Stimulated activated naive CD8-positive, alpha-beta T cell treated with anti-CD3 and anti-CD28 coated beads, Interleukin-15, Interleukin-2, amounts not matched to agents 100 U/mL and 50 U/mL, for 24 hours (primary cell): ENCODE results near the gene KMT2D.

Source experiments
- ATAC-seq: fragments of 150-1000 bp; cut with Tn5 transposase; one replicate; pipeline ENCODE4 v1.10.0; 2021
- DNase-seq: peaks from one replicate; pipeline ENCODE4 v3.0.0; 2021

Gene KMT2D, protein sequence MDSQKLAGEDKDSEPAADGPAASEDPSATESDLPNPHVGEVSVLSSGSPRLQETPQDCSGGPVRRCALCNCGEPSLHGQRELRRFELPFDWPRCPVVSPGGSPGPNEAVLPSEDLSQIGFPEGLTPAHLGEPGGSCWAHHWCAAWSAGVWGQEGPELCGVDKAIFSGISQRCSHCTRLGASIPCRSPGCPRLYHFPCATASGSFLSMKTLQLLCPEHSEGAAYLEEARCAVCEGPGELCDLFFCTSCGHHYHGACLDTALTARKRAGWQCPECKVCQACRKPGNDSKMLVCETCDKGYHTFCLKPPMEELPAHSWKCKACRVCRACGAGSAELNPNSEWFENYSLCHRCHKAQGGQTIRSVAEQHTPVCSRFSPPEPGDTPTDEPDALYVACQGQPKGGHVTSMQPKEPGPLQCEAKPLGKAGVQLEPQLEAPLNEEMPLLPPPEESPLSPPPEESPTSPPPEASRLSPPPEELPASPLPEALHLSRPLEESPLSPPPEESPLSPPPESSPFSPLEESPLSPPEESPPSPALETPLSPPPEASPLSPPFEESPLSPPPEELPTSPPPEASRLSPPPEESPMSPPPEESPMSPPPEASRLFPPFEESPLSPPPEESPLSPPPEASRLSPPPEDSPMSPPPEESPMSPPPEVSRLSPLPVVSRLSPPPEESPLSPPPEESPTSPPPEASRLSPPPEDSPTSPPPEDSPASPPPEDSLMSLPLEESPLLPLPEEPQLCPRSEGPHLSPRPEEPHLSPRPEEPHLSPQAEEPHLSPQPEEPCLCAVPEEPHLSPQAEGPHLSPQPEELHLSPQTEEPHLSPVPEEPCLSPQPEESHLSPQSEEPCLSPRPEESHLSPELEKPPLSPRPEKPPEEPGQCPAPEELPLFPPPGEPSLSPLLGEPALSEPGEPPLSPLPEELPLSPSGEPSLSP (N-terminal part only)

DNA sequence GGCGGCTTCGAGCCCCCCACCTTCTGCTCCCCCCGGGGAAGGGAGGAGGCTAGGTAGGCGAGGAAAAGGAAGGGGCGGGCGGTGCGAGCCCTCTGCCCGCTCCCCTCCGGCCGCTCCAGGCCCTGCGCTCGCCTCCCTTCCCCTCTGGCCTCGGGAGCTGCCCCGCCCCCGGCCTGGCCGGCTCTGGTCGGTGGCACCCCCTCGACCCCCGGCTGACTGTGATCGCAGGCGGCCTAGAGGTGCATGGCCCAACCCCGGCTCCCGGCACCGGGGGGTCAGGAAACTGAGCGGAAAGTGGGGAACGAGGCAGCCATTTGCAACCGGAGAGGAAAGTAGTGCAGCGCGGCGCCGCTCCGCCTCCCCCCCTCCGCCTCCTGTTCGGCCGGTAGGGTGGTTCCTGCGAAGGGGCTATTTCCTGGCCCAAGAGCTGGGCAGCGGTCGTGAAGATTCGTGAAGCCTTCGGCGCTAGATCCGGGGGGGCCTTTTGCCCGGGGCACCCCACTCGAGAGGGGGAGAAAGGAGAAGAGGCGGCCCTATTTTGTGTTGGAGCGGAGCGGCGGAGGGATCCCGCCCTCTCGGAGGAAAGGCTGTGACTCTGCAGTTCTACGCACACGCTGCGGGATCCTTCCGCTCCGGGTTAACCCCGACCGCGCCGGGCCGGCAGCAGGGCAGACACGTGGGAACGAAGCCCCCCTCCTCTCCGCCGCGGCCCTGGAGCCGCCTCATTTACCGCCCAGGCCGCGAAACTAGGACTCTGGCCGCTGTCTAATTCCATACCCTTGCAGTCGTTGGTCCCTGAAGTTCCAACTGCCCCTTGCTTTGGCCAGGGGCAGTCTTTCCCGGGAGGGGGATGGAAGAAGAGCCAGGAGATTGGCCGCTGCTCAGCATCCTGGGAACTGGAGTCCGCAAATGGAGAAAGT is at the start of gene KMT2D:
Gene KMT2D (minus strand): TSS at position 558 of the 920 bp plus-strand sequence. CDS start 5,470 bp downstream, outside the sequence.
- ATAC-seq (peak; percentile 78), DNase-seq (peak; percentile 90)

DNA sequence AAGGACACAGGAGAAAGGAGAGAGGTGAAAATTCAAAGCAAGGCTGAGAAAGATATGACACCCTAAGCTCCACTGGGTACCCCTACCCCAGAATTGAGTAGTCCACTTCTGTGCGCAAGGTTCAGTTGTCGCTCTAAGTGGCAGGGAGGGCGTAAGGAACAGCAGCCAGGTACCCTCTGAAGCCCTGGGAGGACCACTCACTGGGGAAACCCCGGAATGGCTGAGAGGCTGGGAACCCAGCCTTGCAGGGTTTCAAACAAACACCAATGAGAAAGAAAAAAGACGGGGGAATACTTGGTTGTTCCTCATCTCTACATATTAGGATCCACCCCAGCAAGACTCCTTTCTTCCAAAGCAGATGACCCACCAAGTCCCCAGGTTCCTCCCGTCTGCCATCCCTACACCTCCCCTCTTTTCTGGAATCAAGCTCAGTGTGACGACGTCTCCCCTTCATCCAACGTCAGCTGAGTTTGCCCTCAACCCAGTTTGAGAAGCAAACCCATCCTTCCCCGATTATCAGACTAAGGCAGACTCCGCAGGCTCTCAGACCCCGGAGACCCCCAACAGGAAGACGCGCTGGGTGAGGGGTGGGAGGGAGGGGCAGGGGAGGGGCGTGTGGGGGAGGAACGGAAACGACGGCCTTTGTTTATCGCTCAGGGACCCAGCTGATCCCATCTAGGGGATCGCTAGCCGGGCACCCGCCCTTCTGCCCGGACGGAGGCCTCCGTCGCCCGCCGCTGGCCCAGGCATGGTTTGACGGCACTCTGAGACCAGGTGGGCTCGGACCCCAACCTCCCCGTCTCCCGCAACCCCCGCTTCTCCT is 49.3 kb upstream of the KMT2D start:
- ATAC-seq: no peak

DNA sequence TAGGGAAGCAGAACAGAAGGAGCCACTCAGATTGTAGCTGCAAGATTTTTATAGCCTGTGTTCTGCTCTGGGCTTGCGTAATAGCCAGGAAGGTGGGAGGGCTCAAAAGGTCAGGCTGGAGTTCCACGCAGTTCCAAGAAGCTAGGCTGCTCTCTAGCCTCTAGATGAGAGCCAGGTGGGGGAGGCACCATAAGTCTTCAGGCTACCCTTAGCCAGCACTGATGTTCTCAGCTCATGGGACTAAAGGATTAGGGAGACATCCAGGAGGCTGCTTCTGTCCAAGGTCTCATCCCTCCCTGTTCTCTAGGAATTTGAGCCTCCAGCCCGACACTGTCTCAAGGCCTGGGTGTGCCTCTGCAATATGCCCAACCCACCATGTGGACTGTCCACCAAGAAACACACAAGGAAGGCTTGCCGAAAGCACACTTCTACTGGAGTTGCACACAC is 48.4 kb upstream of the KMT2D start:
- ATAC-seq (no peak), DNase-seq (no peak)

More for the DNA sequence above, 49.3 kb upstream of the KMT2D start:
- DNase-seq: peak; percentile 20

DNA sequence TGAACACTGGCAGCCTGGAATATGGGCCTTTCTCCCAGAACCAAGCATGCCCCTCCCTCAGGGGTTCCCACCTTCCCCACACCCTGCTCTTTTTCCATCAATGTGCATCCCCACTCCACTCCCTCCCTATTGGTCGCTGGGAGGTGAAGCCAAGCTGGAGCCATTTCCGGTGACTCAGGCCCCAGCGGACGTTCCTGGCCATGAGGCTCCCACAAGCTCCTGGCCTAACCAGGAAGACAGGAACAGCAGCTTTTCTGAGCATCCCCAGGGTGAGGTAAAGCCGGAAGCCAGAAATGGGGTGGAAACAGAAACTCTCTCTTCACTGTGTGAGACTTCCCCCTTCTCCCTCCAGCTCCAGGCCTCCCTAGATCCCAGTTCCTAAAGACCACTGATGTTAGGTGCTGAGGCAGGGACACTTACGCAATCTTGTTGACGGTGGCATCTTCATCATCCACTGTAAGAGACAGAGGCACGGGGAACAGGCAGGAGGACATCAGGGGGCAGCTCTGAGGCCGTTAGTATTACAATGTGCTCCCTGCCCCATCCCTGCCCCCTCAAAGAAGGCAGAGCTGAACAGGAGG is 45.0 kb upstream of the KMT2D start:
- DNase-seq: no peak
- no peak for ATAC-seq

DNA sequence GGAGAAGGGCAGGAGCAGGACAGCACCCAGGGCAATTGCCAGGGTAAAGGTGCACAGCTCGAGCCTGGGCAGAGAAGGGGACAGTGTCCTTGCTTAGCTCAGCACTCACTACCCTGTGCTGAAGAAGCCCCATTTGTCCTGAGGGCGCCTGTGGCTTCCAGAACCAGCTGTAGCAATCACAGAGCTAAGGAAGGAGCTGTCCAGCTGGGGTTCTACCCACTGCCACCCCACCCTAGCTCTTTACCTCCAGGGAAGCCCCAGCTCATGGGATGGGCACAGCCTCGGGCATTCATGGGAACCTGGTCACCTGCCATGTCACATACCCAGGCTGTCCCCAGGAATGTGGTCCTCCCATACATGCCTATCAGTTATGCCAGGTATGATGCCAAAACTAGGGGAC is 44.2 kb upstream of the KMT2D start:
- no peak for ATAC-seq
- no peak for DNase-seq

DNA sequence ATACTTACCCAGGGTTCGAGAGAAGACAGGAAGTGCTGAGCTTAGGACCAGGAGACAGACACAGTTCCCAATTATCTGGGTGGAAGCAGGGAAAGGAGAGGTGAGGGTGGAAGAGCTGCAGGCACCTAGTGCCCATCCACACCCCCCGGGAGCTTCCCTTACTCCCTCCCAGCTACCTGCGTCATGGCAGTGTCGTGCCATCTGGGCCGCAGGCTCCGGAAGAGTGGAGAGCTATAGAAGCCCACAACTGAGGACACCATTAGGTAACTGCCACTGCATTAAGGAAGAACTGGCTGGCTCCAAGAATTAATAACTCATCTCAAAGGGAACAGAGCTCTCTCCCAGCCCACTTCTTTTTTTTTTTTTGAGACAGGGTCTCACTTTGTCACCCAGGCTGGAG is 39.8 kb upstream of the KMT2D start:
- no peak for ATAC-seq

DNA sequence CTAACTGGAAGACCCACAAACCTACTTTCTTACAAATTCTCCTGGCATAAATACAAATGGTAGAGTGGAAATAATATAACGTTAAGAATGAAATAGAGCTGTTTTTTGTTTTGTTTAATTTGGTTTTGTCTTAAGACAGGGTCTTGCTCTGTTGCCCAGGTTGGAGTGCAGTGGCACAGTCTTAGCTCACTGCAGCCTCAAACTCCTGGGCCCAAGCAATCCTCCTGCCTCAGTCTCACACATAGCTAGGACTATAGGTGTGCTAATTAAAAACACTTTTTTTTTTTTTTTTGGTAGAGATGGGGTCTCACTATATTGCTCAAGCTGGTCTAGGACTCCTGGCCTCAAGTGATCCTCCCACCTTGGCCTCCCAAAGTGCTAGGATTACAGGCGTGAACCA is 38.1 kb upstream of the KMT2D start:
- DNase-seq (no peak), ATAC-seq (no peak)

More for the DNA sequence above, 39.8 kb upstream of the KMT2D start:
- no peak for DNase-seq

DNA sequence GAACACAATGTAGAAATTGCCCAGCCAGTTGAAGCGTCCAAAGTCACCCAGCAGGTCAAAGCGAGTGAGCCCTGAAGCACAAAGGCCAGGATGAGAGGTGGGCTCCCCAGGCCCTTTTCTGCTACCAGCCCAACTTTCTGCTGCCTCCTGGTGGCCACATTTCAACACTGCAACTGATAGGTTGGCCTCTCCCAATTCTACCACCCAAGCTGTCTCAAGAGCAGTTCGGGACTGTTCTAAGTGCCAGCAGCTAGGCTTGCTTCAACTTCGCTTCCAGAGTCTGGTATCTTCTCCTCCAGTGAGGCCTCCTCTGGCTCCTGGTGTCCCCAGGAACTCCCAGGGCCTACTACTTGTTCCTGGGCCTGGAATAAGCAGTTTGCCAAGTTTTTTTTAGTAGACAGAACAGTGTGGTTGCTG is 37.4 kb upstream of the KMT2D start:
- DNase-seq (peak; percentile 72), ATAC-seq (peak; percentile 33)

DNA sequence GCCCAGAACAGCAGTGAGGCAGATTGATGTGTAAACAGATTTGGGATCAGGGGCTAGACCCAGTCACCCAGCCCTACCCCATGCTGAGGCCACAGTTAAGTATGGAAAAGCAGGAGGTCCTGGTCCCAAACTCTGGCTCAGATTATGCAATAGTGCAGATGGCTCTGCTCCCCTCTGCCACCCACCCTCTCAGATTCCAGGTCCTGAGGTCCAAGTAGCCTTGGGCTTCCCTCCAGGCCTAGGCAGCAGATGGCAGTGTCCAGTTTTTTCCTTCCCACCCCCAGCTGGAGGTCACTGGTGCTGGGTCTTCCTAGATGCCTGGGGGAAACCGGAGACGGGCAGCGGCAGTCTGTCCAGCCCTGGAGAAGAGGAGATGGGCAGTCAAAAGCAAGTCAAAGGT is 36.8 kb upstream of the KMT2D start:
- no peak for ATAC-seq
- no peak for DNase-seq

DNA sequence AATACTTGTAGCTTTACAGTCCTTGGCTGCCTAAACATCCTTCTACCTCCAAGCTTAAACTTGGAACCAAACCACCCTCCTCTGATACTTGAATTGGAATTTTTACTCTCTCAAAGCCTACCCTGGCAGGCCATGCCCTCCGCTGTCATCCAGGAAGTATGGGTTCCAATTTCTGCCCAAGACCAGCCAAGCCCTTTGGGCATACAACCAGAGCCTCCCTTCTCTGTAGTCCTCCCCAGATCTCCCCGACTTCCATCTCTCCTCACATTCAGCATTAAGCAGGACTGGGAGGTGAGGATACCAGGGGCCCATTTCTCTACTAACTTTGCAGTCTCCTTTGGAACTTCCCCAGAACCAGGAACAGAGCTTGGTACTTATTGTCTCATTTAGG is 34.4 kb upstream of the KMT2D start:
- no peak for ATAC-seq
- DNase-seq: no peak

DNA sequence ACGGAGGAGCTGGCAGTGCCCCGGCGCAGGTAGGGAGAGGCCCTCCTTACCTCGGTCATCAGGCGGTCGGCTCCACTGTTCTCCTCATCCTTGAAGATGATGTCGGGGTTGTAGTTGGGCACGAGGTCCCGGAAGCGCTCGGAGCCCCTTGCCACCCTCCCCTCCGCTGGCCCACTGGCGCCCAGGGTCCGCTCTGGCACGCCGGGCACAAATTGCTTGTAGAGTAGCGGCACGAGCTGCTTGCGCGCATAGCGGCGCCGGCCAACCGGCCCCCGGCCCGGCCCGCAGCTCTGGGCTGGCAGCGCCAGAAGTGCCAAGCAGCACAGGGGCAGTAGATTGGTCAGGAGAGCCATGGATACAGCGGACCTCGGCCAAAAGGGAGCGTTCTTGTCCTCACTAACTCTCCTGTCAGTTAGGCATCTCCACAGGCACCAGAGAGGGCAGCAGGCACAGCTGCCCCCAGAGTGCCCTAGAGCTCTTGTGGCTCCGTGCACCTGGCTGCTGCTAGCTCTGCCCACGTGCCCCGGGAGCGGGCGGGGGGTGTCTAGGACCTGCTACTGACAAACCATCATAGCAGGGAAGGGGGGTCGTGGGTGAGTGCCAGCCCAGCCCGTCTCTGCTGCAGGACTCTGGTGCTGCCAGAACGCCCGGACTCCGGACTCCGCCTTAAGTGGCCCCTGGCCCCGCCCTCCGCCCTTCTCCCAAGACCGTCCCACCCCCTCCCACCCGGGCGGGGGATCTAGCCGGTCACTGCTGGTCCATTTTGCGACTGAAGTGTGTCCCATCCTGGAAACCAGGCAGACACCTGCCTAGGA is 33.8 kb upstream of the KMT2D start, which contains the start of gene DHH:
Gene DHH (minus strand): TSS at position 642 of the 815 bp plus-strand sequence. CDS start 289 bp downstream, at position 353.
- DNase-seq: peak; percentile 17
- no peak for ATAC-seq

DNA sequence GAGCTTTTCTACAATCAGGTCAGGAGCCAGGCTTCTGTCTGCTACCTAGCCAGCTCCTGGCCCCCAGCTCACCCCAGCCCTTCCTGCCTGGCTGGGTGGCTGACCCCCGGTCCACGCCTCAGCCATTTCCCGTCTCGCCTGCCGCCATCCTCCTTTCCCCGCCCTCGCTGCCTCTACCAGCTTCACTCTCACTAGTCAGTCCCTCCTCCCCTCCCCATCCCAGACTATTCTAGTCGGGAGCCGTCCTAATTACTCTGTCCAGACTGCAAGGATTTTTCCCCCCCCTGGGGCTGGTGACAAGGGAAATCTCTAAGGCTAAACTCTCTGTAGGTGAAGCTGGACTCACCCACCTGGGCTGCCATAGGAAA is 33.2 kb upstream of the KMT2D start:
- DNase-seq (no peak), ATAC-seq (no peak)

DNA sequence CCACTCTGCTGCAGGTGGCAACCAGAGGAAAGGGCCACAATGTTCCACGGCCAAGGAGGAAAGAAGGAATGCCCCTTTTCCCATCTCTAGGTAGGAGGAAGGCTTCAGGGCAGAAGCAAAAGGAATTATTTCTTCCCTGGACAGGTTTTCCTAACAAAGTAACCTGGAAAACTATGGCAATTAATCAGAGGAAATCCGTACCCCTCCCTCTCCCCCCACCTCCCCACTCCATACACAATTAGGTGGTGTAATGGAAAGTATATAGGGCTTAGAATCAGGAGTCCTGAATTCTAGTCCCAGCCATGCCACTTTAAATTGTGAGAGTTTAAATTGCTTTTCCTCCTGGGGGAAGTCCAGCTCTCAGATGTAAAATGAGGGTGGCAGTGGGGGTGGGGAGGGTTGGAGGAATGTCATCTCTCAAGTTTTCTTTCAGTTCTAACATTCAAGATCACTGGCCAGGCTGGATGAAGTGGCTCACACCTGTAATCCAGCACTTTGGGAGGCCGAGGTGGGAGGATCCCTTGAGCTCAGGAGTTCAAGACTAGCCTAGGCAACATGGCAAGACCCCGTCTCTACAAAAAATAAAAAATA is 32.3 kb upstream of the KMT2D start:
- no peak for ATAC-seq
- DNase-seq: no peak

DNA sequence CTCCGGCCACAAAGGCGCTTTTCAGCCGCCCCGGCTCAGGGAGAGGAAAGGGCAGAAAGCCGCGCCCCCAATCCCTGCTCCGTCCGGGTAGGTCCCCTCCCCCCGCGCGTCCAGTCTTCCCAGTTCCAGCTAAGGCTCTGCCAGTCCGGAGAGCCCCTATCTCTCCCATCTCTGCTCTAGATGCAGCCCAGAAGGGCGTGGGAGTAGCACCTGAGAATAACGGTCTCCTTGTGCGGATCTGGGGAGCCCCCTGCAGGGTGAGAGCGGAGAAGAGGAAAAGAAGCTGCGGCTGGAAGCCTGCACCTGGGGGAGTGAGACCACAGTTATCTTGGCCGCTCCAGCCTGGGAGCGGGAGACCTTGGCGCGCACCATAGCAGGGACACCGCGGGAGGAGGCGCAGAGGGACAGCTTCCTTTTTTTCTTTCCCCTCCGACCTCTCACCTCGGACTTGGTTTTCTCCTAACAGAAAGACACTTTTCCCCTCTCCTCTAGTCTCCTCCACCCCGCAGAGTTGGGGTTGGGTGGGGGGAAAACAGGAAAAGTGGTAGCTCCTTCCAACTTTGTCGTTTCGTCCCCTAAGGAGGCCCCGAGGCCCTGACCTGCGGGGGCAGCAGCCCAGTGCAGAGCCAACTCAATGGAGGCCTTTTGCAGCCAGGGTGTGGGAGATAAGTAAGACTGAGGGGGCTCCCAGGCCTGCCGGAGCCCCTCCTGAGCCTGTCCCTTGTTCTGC is 31.7 kb upstream of the KMT2D start:
- ATAC-seq (no peak), DNase-seq (peak; percentile 75)

DNA sequence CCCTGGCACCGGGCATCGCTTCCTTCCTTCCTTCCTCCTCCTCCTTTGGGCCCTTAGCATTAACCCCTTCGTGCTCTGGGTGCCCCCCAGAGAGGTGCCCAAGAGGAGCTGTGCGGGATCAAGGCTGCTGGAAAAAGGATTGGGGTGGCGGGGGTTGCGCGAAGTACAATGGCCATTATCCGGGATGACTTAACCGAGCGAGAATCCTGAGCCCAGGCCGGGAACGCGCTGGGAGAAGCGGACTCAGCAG is 31.2 kb upstream of the KMT2D start:
- DNase-seq: no peak

DNA sequence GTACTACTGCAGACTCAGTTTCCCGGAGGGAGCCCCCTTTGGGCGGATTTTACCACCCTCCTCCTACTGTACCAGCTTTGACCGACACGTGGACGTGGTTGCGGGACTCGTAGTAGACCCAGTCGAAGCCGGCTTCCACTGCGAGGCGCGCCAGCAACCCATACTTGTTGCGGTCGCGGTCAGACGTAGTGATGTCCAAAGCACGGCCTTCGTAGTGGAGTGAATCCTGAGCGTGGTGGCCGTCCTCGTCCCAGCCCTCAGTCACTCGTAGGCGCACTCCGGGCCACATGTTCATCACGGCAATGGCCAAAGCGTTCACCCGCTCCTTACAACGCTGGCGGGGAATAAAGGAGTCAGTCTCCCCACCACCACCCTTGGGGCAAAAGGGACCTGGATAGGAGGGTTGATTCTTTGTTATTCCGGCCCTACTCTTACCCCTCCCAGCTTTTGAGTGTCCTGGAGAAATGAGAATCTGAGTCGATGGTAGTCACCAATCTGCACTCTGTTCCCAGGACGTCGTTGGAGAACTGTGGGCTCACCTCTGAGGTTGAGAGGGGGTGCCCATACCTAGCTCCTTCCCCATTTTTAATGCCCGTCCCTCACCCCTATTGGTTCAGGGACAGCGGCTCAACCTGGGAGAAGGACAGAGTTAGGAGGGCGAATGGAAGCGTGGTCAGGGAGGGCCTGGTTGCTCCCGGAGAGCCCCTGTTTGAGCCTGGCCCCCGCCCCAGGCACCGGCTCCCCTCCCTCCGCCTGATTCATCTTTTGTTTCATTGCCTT is 30.7 kb upstream of the KMT2D start:
- ATAC-seq: no peak
- no peak for DNase-seq

More for the DNA sequence above, 31.2 kb upstream of the KMT2D start:
- no peak for ATAC-seq

DNA sequence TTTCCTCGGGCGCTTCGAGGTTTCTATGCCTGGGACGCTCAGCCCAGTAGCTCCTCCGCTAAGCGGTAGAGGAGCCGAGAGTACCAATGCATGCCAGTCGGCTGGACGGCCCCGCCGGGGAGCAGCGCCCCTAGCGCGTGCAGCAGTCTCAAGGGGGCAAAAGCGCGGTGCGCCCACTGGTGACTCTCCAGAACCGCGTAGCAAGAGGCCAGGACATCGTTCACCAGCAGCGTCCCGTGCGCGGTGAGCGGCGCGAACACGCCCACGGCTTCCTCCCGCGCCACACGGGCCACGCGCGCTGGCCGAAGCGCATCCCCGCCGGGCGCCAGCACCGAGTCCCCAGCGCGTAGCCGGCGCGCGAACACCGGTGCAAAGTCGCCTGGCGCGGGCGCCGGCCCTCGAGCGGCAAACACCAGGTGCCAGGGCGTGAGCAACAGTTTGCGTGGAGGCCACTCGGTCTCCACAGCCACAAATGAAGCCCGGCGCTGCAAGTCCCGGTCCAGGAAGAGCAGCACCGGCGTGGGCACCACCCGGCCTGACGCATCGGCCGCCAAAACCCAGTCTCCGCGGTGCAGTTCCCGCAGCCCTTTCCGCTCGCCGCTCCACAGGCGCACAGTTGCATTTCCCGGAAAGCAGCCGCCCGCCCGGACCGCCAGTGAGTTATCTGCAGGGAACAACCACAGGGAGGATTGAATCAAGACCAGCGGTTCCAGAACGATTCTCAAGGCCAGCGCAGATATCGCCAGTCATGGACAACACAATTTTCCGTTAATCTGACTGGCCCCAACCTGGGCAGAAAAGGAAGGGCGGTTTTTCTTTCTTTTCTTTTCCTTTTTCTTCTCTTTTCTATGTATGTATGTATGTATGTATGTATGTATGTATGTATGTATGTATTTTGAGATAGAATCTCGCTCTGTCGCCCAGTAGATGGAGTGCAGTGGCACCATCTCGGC is 29.5 kb upstream of the KMT2D start:
- peak; percentile 10 for ATAC-seq
- peak; percentile 50 for DNase-seq
